GM18870 (cell line): ENCODE data around the gene ARPC1B.
"Not testable (repeated sequence)": the region's sequence is repeated elsewhere in the genome, so short reads cannot be mapped to it uniquely, and the experiment has no call there.

Experiments used
- ATAC-seq: cut with Tn5 transposase; IDR thresholded peaks from one replicate; pipeline ENCODE4 v1.9.1; 2021; ENCODE audit warnings: moderate library complexity; ENCODE audit not compliant: unreplicated experiment

Gene ARPC1B

DNA sequence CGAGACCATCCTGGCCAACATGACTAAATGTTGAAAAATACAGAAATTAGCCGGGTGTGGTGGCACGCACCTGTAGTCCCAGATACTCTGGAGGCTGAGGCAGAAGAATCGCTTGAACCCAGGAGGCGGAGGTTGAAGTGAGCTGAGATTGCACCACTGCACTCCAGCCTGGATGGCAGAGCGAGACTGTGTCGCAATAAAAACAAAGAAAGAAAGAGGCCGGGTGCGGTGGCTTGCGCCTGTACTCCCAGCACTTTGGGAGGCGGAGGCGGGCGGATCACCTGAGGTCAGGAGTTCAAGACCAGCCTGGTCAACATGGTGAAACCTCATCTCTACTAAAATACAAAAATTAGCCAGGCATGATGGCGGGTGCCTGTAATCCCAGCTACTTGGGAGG is 12.7 kb downstream of the ARPC1B start:
- not testable (repeated sequence) for ATAC-seq

DNA sequence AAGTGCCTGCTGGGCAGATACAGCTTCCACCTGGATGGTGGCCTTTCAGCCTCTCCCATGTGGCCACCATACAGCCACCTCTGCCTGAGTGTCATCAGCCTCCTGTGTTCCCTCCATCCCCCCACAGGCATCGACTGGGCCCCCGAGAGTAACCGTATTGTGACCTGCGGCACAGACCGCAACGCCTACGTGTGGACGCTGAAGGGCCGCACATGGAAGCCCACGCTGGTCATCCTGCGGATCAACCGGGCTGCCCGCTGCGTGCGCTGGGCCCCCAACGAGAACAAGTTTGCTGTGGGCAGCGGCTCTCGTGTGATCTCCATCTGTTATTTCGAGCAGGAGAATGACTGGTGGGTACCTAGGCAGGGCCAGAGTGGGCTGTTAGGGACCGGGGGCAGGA is 13.4 kb downstream of the ARPC1B start:
- ATAC-seq: no peak

DNA sequence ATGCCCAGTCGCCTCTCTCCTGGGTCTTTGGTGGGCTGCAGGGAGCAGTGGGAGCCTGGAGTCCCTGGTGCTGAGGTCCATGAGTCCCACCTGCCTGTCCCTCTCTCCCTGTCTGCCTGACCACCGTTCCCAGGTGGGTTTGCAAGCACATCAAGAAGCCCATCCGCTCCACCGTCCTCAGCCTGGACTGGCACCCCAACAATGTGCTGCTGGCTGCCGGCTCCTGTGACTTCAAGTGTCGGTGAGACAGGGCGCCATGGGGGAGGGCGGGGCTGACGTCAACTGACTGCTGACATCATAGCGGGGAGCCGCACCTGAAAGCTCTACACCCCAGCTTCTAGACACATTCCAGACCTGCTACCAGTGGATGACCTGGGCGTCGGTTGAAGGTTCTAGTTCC is 15.2 kb downstream of the ARPC1B start:
- no peak for ATAC-seq

DNA sequence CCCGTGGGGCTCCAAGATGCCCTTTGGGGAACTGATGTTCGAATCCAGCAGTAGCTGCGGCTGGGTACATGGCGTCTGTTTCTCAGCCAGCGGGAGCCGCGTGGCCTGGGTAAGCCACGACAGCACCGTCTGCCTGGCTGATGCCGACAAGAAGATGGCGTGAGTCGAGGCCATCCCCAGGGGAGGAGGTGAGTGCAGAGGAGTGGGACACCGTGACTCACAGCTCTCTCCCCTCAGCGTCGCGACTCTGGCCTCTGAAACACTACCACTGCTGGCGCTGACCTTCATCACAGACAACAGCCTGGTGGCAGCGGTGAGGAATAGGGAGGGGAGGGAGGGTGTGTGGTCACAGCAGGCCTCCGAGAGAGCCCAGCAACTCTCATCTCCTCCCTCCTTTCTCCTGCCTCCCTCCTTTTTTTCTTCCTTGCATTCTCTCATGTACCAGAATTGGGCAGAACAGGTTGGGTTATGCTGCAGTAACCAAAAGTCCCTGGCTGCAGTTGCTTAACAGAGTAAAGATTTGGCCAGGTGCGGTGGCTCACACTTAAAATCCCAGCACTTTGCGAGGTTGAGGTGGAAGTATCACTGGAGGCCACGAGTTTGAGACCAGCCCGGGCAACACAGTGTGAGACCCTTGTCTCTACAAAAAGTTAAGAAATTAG is 16.5 kb downstream of the ARPC1B start:
- no peak for ATAC-seq

DNA sequence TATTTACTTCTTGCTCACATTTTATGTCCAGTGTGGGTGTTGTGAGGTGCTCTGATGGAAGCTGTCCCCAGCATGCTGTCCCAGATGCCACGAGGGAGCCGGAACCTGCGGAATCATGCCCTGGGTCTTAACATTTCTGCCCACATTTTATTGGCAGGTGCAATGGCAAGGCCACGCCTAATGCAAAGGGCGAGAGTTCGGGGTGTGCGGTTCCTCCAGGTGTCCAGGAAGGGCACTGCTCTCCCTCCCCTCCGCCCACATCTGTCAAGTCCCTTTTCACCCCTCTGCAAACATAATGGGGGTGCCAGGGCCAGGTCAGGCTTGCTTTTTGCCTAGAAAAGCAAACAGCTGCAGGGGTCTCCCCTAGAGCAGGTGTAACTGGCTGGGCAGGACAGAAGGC is 17.5 kb downstream of the ARPC1B start:
- no peak for ATAC-seq

DNA sequence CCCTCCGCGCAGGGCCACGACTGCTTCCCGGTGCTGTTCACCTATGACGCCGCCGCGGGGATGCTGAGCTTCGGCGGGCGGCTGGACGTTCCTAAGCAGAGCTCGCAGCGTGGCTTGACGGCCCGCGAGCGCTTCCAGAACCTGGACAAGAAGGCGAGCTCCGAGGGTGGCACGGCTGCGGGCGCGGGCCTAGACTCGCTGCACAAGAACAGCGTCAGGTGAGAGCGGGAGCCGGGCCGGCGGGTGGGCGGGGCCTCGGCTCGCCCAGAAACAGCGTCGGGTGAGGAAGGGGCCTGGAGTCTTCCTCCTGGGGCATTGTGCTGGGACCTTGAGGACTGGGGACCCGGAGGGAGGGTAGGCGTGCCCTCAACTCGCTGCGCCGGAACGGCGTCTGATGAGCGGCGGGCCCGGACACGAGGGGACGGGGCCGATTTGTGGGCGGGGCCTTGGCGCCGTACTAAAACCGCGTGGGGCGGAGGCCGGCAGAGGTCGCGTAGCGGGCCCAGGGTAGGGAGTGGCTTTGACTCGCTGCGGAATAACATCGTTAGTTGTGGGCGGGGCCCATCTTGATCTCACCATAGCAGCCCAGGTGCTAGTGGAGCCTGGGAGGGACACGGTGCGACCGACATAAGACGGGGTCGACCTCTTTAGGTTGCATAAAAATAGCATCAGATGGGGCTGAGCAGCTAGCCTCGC is 18.3 kb downstream of the ARPC1B start:
- ATAC-seq: no peak

DNA sequence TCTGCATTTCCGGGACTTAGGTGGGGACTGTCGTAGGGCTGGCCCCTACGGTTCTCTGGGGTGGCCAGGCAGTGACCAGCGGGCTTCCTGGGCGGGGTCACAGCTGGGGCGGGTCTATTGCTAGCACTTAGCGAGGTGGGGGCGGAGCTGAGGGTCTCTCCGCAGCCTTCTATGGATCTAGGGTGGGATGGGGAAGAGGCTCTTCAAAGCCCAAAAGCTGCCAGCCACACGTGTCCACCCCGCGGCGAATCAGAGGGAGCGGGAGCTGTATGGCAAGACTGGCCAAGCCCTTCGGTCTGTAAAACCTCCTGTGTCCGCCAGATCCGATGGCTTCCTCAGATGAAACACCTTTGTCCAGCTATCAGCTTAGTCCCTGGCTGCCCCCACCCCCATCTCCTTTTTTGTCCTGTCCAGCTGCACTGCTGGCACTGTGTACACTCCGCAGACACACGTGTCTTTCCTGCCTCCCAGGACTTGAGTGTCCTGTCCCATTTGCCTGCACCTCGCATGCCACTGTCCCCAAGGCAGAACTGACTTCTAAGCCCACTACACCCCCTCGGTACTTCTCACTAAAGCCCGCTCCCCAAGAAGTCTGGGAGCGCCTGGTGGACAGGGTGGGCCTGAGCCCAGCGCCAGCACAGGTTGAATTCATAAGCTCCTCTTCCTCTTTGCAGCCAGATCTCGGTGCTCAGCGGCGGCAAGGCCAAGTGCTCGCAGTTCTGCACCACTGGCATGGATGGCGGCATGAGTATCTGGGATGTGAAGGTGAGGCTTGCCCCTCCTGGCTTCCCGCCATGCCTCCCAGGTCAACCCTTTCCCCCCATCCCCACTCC is 19.0 kb downstream of the ARPC1B start:
- no peak for ATAC-seq

DNA sequence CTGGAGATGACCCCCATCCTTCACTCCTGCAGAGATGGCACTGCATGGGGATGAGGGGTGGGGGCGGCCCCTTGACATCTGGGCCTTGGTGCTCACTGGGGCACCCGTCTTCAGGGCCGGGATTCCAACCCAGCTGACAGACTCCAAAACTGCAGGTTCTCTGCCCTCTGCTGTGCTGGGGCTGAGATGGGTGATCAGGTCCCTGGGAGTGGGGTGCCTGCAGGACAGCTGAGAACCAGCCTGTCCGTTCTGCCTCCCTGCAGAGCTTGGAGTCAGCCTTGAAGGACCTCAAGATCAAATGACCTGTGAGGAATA is 19.6 kb downstream of the ARPC1B start:
- ATAC-seq: no peak

DNA sequence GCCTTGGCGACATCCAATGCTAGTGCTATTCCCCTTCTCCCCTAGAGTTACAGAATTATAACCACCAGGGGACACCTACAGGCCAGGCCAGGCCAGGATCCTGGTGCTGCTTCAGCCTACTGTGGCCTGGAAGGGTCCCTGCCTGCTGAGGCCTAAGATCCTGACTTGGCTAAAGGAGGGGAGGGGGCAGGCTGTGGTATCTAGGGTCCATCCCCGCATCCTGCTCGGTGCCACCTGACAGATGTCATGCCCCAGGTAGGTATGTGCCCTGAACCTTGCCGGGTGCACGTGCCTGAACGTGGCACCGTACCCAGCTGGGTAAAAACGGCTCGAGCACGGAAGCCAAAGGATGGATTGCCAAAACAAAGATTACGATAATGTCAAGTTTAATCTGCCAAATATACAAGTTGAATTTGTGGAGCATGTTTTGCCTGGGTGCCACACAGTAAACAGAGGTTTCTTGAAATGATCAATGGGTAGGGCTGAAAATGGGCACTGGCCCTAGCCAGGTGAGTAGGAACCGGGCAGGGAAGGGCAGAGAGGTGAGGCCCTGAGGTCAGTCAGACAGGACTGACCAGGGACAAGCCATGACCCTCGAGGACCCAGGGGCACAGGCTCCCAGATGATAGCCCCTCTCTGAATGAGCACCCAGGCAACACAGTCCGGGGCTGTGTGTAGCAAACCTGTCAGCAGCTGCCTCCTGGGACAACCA is 21.2 kb downstream of the ARPC1B start:
- no peak for ATAC-seq

DNA sequence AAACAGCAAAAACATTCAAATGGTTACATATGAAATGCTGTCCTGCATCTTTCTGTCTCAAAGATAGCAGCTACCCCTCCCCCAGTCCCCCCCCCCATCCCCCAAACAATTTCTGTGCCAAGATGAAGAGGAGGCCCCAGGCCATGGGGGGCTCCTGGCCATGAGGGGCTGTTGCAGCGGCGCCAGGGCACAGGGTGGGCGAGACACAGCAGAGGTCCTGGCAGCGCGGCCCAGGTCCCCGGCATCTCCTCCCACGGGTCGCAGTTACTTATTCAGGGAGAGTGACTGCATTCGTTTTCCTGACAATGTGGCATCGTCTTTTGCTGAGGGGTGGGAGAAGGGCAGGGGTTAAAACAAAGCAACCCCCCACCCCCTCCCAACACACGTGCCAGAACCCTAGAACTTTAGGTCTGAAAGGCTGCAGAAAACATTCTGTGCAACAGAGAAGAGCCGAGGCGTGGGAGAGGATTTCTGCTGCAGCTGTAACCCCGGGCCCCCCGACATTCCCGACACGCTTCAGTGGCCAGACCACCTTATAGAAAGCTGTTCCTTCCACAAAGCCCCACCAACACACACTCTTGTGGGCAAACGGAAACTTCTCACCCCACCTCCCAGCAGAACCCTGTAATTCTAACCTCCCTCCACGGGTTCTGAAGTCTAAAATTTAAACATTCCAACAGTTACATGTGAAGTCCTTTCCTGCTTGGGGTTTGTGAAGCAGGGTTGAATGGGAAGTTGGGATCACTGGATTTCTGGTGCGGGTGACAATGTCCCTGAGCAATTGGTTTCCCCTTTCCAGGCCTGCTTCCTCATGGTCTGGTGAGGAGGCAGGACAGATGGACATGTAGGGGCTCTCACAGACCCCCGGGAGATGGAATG is 22.1 kb downstream of the ARPC1B start:
- no peak for ATAC-seq

DNA sequence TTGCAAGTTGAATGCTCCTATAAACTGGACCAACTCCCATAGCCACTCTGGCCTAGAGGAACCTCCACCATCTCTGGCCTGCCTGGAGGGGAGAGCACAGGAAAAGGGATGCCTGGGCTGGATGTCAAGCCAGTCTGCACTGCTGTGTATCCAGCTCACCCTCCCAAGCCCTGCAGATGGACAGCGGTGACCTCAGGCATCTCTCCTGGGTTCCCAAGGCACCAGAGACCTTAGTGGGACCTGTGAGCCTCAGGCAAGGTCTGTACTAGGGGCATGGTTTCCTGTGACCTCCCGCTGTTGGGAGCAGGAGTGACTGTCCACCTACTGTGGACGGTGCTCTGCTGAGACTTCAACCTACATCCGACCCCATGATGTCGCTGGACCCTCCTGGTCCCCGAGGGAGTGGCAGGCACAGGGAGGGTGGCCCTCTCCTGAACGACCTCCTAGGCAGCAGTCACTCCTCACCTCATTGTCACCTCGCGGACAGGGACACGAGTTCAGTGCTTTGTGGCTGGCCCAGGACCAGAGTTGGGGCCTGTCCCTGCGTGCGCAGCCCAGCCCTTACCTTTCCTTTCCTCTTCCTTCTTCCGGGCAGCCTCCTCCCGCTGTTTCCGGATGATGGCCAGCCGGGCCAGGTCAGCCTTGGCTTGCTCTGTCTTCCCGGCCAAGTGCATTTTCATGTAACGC is 22.9 kb downstream of the ARPC1B start:
- ATAC-seq: no peak

DNA sequence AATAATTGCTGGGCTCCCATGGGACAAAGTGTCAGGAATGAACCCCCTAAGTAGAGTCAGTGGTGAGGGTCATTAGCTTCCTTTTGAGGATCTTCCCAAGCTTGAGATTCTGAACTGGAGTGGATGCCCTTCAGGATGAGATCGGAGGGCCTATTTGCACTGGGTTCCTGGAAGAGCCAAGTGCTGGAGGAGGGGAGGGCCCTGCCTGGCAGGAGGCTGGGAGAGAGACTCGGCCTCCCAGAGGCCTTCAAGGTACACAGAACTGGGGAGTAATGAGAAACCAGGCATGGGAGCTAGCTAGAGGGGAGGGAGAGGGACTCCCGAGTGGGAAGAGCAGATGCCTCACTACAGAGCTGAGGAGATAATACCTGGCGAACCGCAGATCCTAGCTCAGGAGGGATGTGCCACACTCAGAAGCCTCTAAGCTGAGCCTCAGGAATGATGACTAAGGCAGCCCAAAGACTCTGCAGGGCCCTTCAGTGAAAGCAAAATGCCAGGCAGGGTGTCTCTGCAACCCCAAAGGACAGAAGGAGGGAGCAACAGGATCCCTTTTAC is 24.4 kb downstream of the ARPC1B start:
- no peak for ATAC-seq

DNA sequence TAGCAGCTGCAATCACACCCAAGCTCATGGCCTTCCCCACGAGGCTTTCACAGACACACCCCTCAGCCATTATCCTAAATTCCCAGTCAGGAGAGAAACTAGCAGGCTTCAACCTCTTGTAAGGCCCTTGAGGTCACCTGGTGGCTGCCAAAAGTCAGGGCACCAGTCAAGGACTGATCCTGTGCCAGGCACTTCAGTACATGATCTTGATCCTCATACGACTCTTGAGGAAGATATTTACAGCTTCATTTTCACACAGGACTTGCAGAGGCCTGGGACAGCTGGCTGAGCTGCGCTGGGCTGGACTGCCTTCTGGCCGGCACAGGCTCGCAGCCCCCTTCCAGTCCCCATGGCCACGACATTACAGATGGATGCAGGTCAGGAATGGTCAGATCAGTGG is 25.1 kb downstream of the ARPC1B start:
- ATAC-seq: no peak

DNA sequence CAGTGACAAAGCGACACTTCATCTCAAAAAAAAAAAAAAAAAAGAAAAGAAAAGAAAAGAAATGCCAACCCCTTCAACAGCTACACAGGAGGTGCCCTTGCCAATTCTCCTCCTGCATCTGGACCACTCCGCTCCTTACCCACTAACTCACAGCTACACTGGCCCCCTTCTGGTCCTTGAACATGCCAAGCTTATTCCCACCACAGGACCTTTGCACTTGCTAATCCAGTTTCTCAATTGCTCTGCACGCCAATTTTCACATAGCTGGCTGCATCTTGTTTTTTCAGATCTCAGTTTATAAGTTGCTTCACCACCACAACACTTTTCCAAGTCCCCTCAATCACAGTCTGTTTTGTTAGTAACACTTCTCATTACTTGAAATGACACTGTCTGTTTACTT is 28.3 kb downstream of the ARPC1B start:
- no peak for ATAC-seq

DNA sequence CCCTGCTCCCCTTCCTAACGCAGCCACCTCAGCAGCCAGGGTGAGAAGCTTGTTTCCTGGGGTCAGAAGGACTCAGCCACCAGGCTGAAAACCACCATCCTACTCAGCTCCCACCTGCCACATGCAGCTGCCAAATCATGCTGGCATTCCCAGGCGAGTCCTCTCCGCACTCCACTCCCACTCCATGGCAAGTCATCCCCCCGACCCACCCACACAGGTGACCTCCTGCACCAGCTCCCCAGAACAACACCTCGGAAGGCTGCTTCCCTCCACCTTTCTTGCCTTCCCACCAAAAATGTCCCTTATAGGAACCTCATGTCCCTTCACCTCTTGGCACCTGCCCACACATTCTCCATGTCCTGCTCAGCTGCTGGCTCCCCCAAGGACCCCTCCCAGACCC is 29.2 kb downstream of the ARPC1B start:
- no peak for ATAC-seq

DNA sequence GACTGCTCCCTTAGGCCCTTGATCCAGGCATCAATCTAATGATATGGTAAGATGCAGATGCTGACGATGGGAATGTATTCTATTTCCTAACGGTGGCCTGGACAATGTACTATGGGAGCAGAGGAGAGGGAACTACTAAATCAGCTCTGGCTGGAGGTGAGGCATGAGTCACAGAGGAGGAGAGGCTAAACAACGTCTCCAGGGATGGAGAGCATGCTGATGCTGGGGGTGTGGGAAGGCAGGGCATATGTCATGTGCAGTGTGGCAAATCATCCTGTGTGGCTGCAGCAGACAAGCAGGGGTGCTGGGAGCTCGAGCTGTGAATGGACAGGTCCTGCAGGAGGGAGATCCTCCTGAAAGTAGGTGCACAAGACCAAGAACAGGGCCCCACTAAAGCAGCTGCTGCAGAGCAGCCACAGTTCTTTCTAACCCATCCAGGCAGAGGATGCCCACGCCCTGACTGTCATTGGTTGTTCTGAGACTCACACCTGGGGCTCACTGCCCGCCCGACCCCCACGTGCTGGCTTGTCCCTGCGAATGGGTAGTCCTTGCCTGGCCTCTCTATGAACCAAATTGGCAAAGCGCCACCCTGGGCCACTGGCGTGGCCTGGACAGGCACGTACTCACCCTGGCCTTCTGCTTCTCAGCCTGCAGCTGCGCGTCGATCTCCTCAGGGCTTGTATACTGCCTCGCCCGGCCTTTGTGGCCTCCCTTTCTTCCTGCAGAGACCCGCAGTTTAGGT is 29.9 kb downstream of the ARPC1B start:
- no peak for ATAC-seq

DNA sequence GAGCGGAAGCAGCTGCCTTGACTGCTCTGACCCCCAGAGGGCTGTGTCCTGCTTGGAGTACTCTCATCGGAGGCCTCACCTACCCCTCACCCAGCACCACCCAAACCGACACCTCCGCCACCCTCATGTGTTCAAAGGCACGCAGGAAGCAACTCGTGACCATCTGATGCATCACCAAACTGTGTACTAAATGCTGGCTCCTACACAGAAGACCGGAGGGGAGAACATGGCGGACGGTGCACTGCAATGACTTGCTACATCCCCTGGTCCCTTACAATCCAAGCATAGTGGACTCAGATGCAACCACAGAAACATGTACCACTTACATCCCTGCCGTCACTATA is 30.4 kb downstream of the ARPC1B start:
- ATAC-seq: no peak

DNA sequence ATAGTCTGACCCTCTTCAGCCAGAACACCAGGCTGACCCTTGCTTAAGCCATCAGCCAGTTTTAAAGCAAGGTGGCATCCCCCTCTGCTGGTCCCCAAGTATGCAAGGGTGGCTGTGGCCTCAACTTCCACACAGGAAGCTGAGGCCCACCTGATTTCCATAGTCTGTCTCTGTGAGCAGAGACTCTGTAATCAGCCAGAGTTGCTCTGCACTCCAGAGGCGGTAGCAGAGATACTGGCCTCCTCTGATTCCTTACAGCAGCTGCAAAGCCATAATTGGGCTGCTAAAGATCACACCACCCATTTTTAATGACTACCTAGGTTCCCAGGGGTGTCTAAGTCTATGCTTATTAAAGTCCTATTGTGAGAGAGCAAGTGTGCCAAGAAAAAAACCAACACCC is 32.0 kb downstream of the ARPC1B start:
- ATAC-seq: no peak

DNA sequence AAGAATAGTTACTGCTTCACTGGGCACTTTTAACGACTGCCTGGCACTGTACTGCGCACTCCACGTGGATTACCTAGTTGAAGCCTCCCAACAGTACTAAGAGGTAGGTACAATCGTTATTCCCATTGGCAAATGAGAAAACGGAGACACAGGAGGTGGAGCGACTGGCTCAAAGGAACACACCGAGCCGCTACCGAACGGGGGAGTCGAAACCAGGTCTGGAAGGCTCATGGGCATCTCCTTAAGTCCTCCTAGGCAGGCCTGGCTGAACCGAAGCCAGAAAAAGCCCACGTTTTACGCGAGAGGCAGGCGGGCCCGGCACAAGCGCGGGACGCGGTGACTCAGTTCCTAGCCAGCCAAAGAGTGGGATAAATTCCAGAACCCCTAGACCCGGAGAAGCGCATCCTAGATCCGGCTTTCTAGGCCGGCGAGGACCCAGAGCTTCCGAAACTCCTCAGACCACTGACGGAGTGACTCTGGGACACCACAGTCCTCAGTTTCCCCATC is 33.4 kb downstream of the ARPC1B start:
- ATAC-seq: peak; percentile 18
